H9 (cell line): ENCODE measurements around the gene COTL1. TPM values are rescaled to one million over a fixed set of nuclear protein-coding genes. Genes with fewer than 3 reads are reported as not detected.

ENCODE experiments used
- DNase-seq: peaks from one replicate; pipeline ENCODE4 v3.0.0-alpha.2; 2017
- H2AFZ ChIP-seq: one replicate; pipeline ENCODE4 v1.6.1; 2013; ENCODE audit warnings: mild to moderate bottlenecking, low read length, control low read depth, moderate library complexity
- H2AK5ac ChIP-seq: 2 replicates; pipeline ENCODE4 v1.6.1; 2013; ENCODE audit warnings: low read length, control low read depth, mixed read lengths; ENCODE audit not compliant: insufficient read length
- H2BK120ac ChIP-seq: one replicate; pipeline ENCODE4 v1.6.1; 2013; ENCODE audit warnings: low read depth, mild to moderate bottlenecking, low read length, control low read depth, inconsistent platforms; ENCODE audit not compliant: poor library complexity, severe bottlenecking
- H2BK12ac ChIP-seq: 2 replicates; pipeline ENCODE4 v1.6.1; 2013; ENCODE audit warnings: low read length, control low read depth, mixed read lengths, low read depth; ENCODE audit not compliant: insufficient read length
- H2BK15ac ChIP-seq: 2 replicates; pipeline ENCODE4 v1.6.1; 2013; ENCODE audit warnings: low read depth, low read length, control low read depth
- H2BK20ac ChIP-seq: one replicate; pipeline ENCODE4 v1.6.1; 2013; ENCODE audit warnings: low read depth, mild to moderate bottlenecking, low read length, control low read depth, inconsistent platforms; ENCODE audit not compliant: poor library complexity, severe bottlenecking
- H2BK5ac ChIP-seq: 2 replicates; pipeline ENCODE4 v1.6.1; 2013; ENCODE audit warnings: low read length, control low read depth, mixed read lengths; ENCODE audit not compliant: insufficient read length
- H3K14ac ChIP-seq: 2 replicates; pipeline ENCODE4 v1.6.1; 2013; ENCODE audit warnings: low read length, control low read depth; ENCODE audit not compliant: insufficient read depth
- H3K18ac ChIP-seq: 2 replicates; pipeline ENCODE4 v1.6.1; 2013; ENCODE audit warnings: low read depth, mild to moderate bottlenecking, mixed read lengths, low read length, control low read depth; ENCODE audit not compliant: insufficient read length
- H3K23ac ChIP-seq: 2 replicates; pipeline ENCODE4 v1.6.1; 2013; ENCODE audit warnings: low read length, control low read depth, mixed read lengths, low read depth; ENCODE audit not compliant: insufficient read length
- H3K23me2 ChIP-seq: 2 replicates; pipeline ENCODE4 v1.6.1; 2013; ENCODE audit warnings: low read depth, mild to moderate bottlenecking, mixed read lengths, low read length, control low read depth; ENCODE audit not compliant: insufficient read length, poor library complexity, severe bottlenecking
- H3K27ac ChIP-seq: 2 replicates; pipeline ENCODE4 v1.5.1; 2013; ENCODE audit warnings: low read length, control low read depth, mixed read lengths, low read depth; ENCODE audit not compliant: insufficient read length
- H3K27me3 ChIP-seq: 2 replicates; pipeline ENCODE4 v1.6.1; 2013; ENCODE audit warnings: low read length, control low read depth, inconsistent platforms; ENCODE audit not compliant: insufficient read depth
- H3K4ac ChIP-seq: 2 replicates; pipeline ENCODE4 v1.6.1; 2013; ENCODE audit warnings: low read depth, mild to moderate bottlenecking, control low read depth, inconsistent platforms, low read length, moderate library complexity
- H3K4me1 ChIP-seq: 2 replicates; pipeline ENCODE4 v1.6.1; 2013; ENCODE audit warnings: low read length, control low read depth, inconsistent platforms; ENCODE audit not compliant: insufficient read depth
- H3K4me2 ChIP-seq: 2 replicates; pipeline ENCODE4 v1.6.1; 2013; ENCODE audit warnings: low read length, control low read depth, mixed read lengths; ENCODE audit not compliant: insufficient read length, insufficient read depth
- H3K56ac ChIP-seq: 2 replicates; pipeline ENCODE4 v1.6.1; 2013; ENCODE audit warnings: low read depth, mild to moderate bottlenecking, mixed read lengths, low read length, control low read depth; ENCODE audit not compliant: insufficient read length
- H3K79me1 ChIP-seq: 2 replicates; pipeline ENCODE4 v1.6.1; 2013; ENCODE audit warnings: low read depth, mild to moderate bottlenecking, moderate library complexity, low read length, control low read depth, inconsistent platforms; ENCODE audit not compliant: insufficient read depth, poor library complexity, severe bottlenecking
- H3K79me2 ChIP-seq: 2 replicates; pipeline ENCODE4 v1.6.1; 2013; ENCODE audit warnings: low read length, control low read depth, inconsistent platforms; ENCODE audit not compliant: insufficient read depth
- H3K9ac ChIP-seq: 2 replicates; pipeline ENCODE4 v1.6.1; 2013; ENCODE audit warnings: low read length, control low read depth, mixed read lengths; ENCODE audit not compliant: insufficient read length; ENCODE audit errors: extremely low read depth
- H3K9me3 ChIP-seq: one replicate; pipeline ENCODE4 v1.6.1; 2013; ENCODE audit warnings: low read depth, low read length, inconsistent platforms; ENCODE audit not compliant: control insufficient read depth
- H3T11ph ChIP-seq: one replicate; pipeline ENCODE4 v1.6.1; 2013; ENCODE audit warnings: mild to moderate bottlenecking, low read length, control low read depth, inconsistent platforms
- H4K20me1 ChIP-seq: one replicate; pipeline ENCODE4 v1.6.1; 2013; ENCODE audit not compliant: control insufficient read depth, insufficient read length, insufficient read depth
- H4K5ac ChIP-seq: 2 replicates; pipeline ENCODE4 v1.6.1; 2013; ENCODE audit warnings: low read depth, mild to moderate bottlenecking, mixed read lengths, low read length, control low read depth; ENCODE audit not compliant: insufficient read length
- H4K8ac ChIP-seq: replicated peaks from 2 replicates; pipeline ENCODE4 v1.6.1; 2013; ENCODE audit warnings: low read length, control low read depth, mixed read lengths, low read depth; ENCODE audit not compliant: insufficient read length
- H4K91ac ChIP-seq: 2 replicates; pipeline ENCODE4 v1.6.1; 2013; ENCODE audit warnings: low read depth, mild to moderate bottlenecking, moderate library complexity, mixed read lengths, low read length, control low read depth; ENCODE audit not compliant: insufficient read length
- H3K27ac Mint-ChIP-seq, 3 experiments: 2 replicates in 2 of 3; 3 replicates in 1 of 3; pipeline ENCODE4 v1.8.0; 2020 to 2021; ENCODE audit warnings: mixed read lengths in 3 of 3, mild to moderate bottlenecking in 1 of 3, moderate library complexity in 1 of 3
- H3K27me3 Mint-ChIP-seq: 2 replicates; pipeline ENCODE4 v1.8.0; 2021; ENCODE audit warnings: low read depth, mild to moderate bottlenecking, moderate library complexity, mixed read lengths
- H3K36me3 Mint-ChIP-seq, 3 experiments: 2 replicates in 2 of 3; 3 replicates in 1 of 3; pipeline ENCODE4 v1.8.0; 2020 to 2021; ENCODE audit warnings: low read depth in 3 of 3, mixed read lengths in 3 of 3; ENCODE audit not compliant: insufficient read depth in 1 of 3
- H3K4me1 Mint-ChIP-seq, 2 experiments: 2 replicates each; pipeline ENCODE4 v1.8.0; 2020; ENCODE audit warnings: mixed read lengths in 2 of 2
- H3K4me3 Mint-ChIP-seq, 2 experiments: 2 replicates in 1 of 2; 3 replicates in 1 of 2; pipeline ENCODE4 v1.8.0; 2020 to 2021; ENCODE audit warnings: mild to moderate bottlenecking in 2 of 2, mixed read lengths in 2 of 2, moderate library complexity in 1 of 2
- H3K9me3 Mint-ChIP-seq, 2 experiments: 2 replicates in 1 of 2; 3 replicates in 1 of 2; pipeline ENCODE4 v1.8.0; 2020; ENCODE audit warnings: mild to moderate bottlenecking in 2 of 2, mixed read lengths in 2 of 2, moderate library complexity in 1 of 2
- CTCF ChIP-seq: fragments of 200-600 bp; sonication (generic); conservative IDR thresholded peaks from 3 replicates; pipeline ENCODE4 v1.8.0; 2021; ENCODE audit warnings: antibody characterized with exemption, mild to moderate bottlenecking
- WGBS: extraction: QIAGEN DNeasy Blood & Tissue Kit; methylation state at CpG from one replicate; pipeline ENCODE4 v1.1.7; 2013; ENCODE audit warnings: missing lambda C conversion rate, low lambda C conversion rate, mixed read lengths; ENCODE audit not compliant: insufficient read length; ENCODE audit errors: extremely low coverage; 5-methylcytosine and 5-hydroxymethylcytosine counted together
- total RNA-seq: library from RNA; stranded (reverse); gene quantifications from 2 replicates; pipeline ENCODE4 v1.2.1, GENCODE V29; 2021

COTL1 gene
- total RNA-seq, 1 experiment from 2014 or later: 81.4 TPM

GRCh38 chr16:84583995-84584394 is 33.9 kb downstream of the COTL1 start:
- no peak overlapping the region for H4K8ac ChIP-seq
- no peak overlapping the region for H3K23ac ChIP-seq
- Mint-ChIP-seq H3K36me3 (peaks cover 0 to 3% (median 2%) of the 10 kb centered on the region in 3 experiments; a peak in 4 of 7 replicates), H3K9me3 (no peaks in the 10 kb centered on the region), H3K27ac (no peak overlapping the region), H3K4me1 (peaks cover 17 to 20% of the 10 kb centered on the region in 2 experiments), H3K4me3 (no peak overlapping the region), H3K27me3 (no peaks in the 10 kb centered on the region)
- no peaks in the 10 kb centered on the region for H3K79me1 ChIP-seq
- no peaks in the 10 kb centered on the region for H3K27me3 ChIP-seq
- no CpG with 5 or more reads among the region's 15 CpGs for WGBS
- no peak overlapping the region for H2BK12ac ChIP-seq
- TF ChIP-seq CTCF: no peak
- H2BK20ac ChIP-seq: no peak overlapping the region
- no peaks in the 10 kb centered on the region for H3K79me2 ChIP-seq
- no peak overlapping the region for H2BK120ac ChIP-seq
- H3K27ac ChIP-seq: no peak overlapping the region
- H2AFZ ChIP-seq: no peak overlapping the region
- no peak overlapping the region for H3K18ac ChIP-seq
- no peak for DNase-seq
- no peaks in the 10 kb centered on the region for H3K23me2 ChIP-seq
- no peak overlapping the region for H3T11ph ChIP-seq
- H3K4me2 ChIP-seq: no peak overlapping the region
- no peak overlapping the region for H2BK15ac ChIP-seq
- H4K5ac ChIP-seq: no peak overlapping the region
- no peak overlapping the region for H3K56ac ChIP-seq
- H3K9me3 ChIP-seq: no peaks in the 10 kb centered on the region
- no peak overlapping the region for H4K91ac ChIP-seq
- no peak overlapping the region for H3K14ac ChIP-seq
- no peak overlapping the region for H3K4ac ChIP-seq
- no peak overlapping the region for H2AK5ac ChIP-seq
- H3K4me1 ChIP-seq: no peaks in the 10 kb centered on the region
- no peak overlapping the region for H2BK5ac ChIP-seq
- no peak overlapping the region for H3K9ac ChIP-seq
- H4K20me1 ChIP-seq: no peaks in the 10 kb centered on the region
